BLaER1 treated with 17β-estradiol and CSF1 and Interleukin-3, amounts not matched to agents 10 nM and 100 nM (cell line): ENCODE measurements around the gene ITIH4.

Source experiments
- H3K27ac ChIP-seq, 11 experiments: shearing (Covaris generic); formaldehyde crosslinking; 2 replicates each; pipeline ENCODE4 v1.8.1; 2022
- H3K27me3 ChIP-seq, 11 experiments: shearing (Covaris generic); formaldehyde crosslinking; 2 replicates each; pipeline ENCODE4 v1.8.1; 2022
- H3K36me3 ChIP-seq, 11 experiments: shearing (Covaris generic); formaldehyde crosslinking; 2 replicates each; pipeline ENCODE4 v1.8.1; 2022
- H3K4me1 ChIP-seq, 10 experiments: shearing (Covaris generic); formaldehyde crosslinking; 2 replicates each; pipeline ENCODE4 v1.8.1; 2022
- H3K4me2 ChIP-seq, 11 experiments: shearing (Covaris generic); formaldehyde crosslinking; 2 replicates each; pipeline ENCODE4 v1.8.1; 2022
- H3K4me3 ChIP-seq, 10 experiments: shearing (Covaris generic); formaldehyde crosslinking; 2 replicates each; pipeline ENCODE4 v1.8.1; 2022
- H3K9ac ChIP-seq, 11 experiments: shearing (Covaris generic); formaldehyde crosslinking; 2 replicates each; pipeline ENCODE4 v1.8.1; 2022
- H3K9me3 ChIP-seq, 11 experiments: shearing (Covaris generic); formaldehyde crosslinking; replicated peaks in 1 of 11; 2 replicates each; pipeline ENCODE4 v1.8.1; 2022
- H4K20me1 ChIP-seq, 11 experiments: shearing (Covaris generic); formaldehyde crosslinking; 2 replicates each; pipeline ENCODE4 v1.8.1; 2022
- Cebpa-rat ChIP-seq, 11 experiments: shearing (Covaris generic); IDR thresholded peaks; 2 replicates each; pipeline ENCODE4 v1.8.1; 2022

ITIH4 gene

DNA sequence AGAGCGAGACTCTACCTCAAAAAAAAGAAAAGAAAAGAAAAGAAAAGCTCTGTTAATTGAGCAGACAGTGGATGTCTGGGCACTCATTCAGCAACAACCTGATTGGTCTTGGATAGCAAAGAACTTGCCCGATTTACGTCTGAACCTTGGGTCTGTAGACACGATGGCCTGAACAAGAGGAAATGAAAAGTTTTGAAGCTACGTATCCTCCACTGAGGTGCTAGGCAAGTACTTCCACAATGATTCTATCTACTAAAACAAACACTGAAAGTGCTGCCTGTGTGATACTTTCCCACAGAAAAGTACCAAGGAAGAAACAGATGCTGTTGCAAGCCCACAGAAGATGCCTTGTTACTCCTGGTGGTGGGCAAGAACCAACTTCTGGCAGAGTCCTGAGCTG lies 26.2 kb upstream of the ITIH4 start:
- no peak for TF ChIP-seq Cebpa-rat (IDR thresholded peaks at IDR 0.05)

GRCh38 chr3:52854013-52854412 lies 23.5 kb upstream of the ITIH4 start:
- peak overlapping the region in 1 of 11 experiments; percentile 19; a peak in 1 of 22 replicates for H3K9ac ChIP-seq
- H3K9me3 ChIP-seq, result no peaks in the 10 kb centered on the region
- peaks cover 14 to 63% (median 36%) of the 10 kb centered on the region in 11 experiments for H3K36me3 ChIP-seq
- no peaks in the 10 kb centered on the region for H3K27me3 ChIP-seq
- TF ChIP-seq Cebpa-rat (IDR thresholded peaks at IDR 0.05), result no peak
- no peak overlapping the region for H3K4me3 ChIP-seq
- no peak overlapping the region for H3K27ac ChIP-seq
- peaks cover 0 to 22% (median 8%) of the 10 kb centered on the region in 11 experiments; a peak in 6 of 22 replicates for H4K20me1 ChIP-seq
- H3K4me2 ChIP-seq, result no peak overlapping the region
- H3K4me1 ChIP-seq, result peaks cover 5 to 28% (median 23%) of the 10 kb centered on the region in 10 experiments

More for the DNA sequence above, 26.2 kb upstream of the ITIH4 start:
- Histone ChIP-seq H3K4me1 (peaks cover 0 to 4% (median 0%) of the 10 kb centered on the region in 10 experiments; a peak in 2 of 20 replicates), H3K9me3 (no peaks in the 10 kb centered on the region), H3K4me2 (no peak overlapping the region), H3K9ac (no peak overlapping the region), H3K36me3 (peaks cover 9 to 55% (median 29%) of the 10 kb centered on the region in 11 experiments), H3K27ac (no peak overlapping the region), H4K20me1 (peaks cover 0 to 43% (median 27%) of the 10 kb centered on the region in 11 experiments; a peak in 11 of 22 replicates), H3K27me3 (no peaks in the 10 kb centered on the region), H3K4me3 (no peak overlapping the region)

- Histone ChIP-seq H3K27me3 (no peaks in the 10 kb centered on the region), H3K4me2 (no peak overlapping the region), H3K4me3 (no peak overlapping the region), H3K27ac (no peak overlapping the region), H3K9me3 (no peaks in the 10 kb centered on the region), H3K4me1 (peaks cover 16 to 44% (median 39%) of the 10 kb centered on the region in 10 experiments), H4K20me1 (peaks cover 0 to 14% (median 6%) of the 10 kb centered on the region in 11 experiments; a peak in 5 of 22 replicates), H3K36me3 (peaks cover 14 to 78% (median 44%) of the 10 kb centered on the region in 11 experiments), H3K9ac (no peak overlapping the region; a peak in 1 of 22 replicates)
- no peak for TF ChIP-seq Cebpa-rat (IDR thresholded peaks at IDR 0.05)
Measured at GRCh38 chr3:52852419-52852818, 21.9 kb upstream of the ITIH4 start.

GRCh38 chr3:52851348-52851747 lies 20.9 kb upstream of the ITIH4 start:
- no peaks in the 10 kb centered on the region for H3K9me3 ChIP-seq
- H3K4me3 ChIP-seq, result no peak overlapping the region
- peak overlapping the region in 8 of 11 experiments; percentile 4 to 85 (median 42); a peak in 13 of 22 replicates for H3K27ac ChIP-seq
- TF ChIP-seq Cebpa-rat (IDR thresholded peaks at IDR 0.05), result no peak
- peak overlapping the region in 6 of 11 experiments; percentile 10 to 57 (median 50); a peak in 11 of 22 replicates for H3K9ac ChIP-seq
- H3K36me3 ChIP-seq, result peaks cover 14 to 78% (median 44%) of the 10 kb centered on the region in 11 experiments
- H3K4me2 ChIP-seq, result peak overlapping the region in 8 of 11 experiments; percentile 29 to 69 (median 45); a peak in 14 of 22 replicates
- no peaks in the 10 kb centered on the region for H3K27me3 ChIP-seq
- H3K4me1 ChIP-seq, result peaks cover 26 to 55% (median 50%) of the 10 kb centered on the region in 10 experiments
- H4K20me1 ChIP-seq, result peaks cover 0 to 12% (median 0%) of the 10 kb centered on the region in 11 experiments; a peak in 5 of 22 replicates

DNA sequence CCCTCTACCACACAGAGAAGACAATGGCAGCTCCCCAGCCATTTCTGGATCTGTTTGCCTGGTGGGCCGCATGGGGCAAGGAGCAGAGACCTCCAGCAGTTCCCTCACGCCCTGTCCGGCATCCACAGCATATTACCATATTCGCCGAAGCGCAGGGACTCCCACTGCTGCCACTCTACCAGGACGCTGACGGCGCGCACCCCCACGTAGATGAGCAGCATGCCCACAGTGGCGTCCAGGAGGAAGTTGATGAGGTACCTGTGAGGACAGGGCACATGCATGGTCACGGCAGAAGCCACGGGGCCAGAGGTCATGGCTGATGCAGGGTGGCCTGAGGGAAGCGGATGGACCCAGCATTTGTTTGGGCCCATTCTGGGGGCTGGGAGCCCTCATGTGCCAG lies 19.2 kb upstream of the ITIH4 start:
- H3K4me3 ChIP-seq, result no peak overlapping the region
- H3K27me3 ChIP-seq, result no peaks in the 10 kb centered on the region
- peak overlapping the region in 8 of 11 experiments; percentile 12 to 61 (median 54); a peak in 7 of 22 replicates for H3K9ac ChIP-seq
- H3K4me1 ChIP-seq, result peaks cover 43 to 71% (median 67%) of the 10 kb centered on the region in 10 experiments
- H4K20me1 ChIP-seq, result peaks cover 0 to 12% (median 0%) of the 10 kb centered on the region in 11 experiments; a peak in 2 of 22 replicates
- TF ChIP-seq Cebpa-rat (IDR thresholded peaks at IDR 0.05), result no peak
- no peaks in the 10 kb centered on the region for H3K9me3 ChIP-seq
- peaks cover 14 to 66% (median 38%) of the 10 kb centered on the region in 11 experiments for H3K36me3 ChIP-seq
- H3K4me2 ChIP-seq, result peak overlapping the region; percentile 29 to 97 (median 85); a peak in 20 of 22 replicates
- H3K27ac ChIP-seq, result peak overlapping the region in 8 of 11 experiments; percentile 34 to 85 (median 74); a peak in 12 of 22 replicates

GRCh38 chr3:52848617-52849016 lies 18.1 kb upstream of the ITIH4 start:
- no peak for TF ChIP-seq Cebpa-rat (IDR thresholded peaks at IDR 0.05)
- peaks cover 14 to 58% (median 33%) of the 10 kb centered on the region in 11 experiments; a peak in 21 of 22 replicates for H3K36me3 ChIP-seq

GRCh38 chr3:52847726-52848125 lies 17.3 kb upstream of the ITIH4 start:
- no peak for TF ChIP-seq Cebpa-rat (IDR thresholded peaks at IDR 0.05)
- H3K4me3 ChIP-seq, result no peak overlapping the region
- H3K9me3 ChIP-seq, result no peaks in the 10 kb centered on the region
- peaks cover 62 to 91% (median 86%) of the 10 kb centered on the region in 10 experiments for H3K4me1 ChIP-seq
- H3K36me3 ChIP-seq, result peaks cover 14 to 49% (median 28%) of the 10 kb centered on the region in 11 experiments; a peak in 21 of 22 replicates
- H3K4me2 ChIP-seq, result peak overlapping the region in 10 of 11 experiments; percentile 75 to 97 (median 85); a peak in 20 of 22 replicates
- H3K9ac ChIP-seq, result peak overlapping the region in 4 of 11 experiments; percentile 76 to 81 (median 78); a peak in 4 of 22 replicates
- H3K27me3 ChIP-seq, result no peaks in the 10 kb centered on the region
- H4K20me1 ChIP-seq, result peaks cover 0 to 4% (median 0%) of the 10 kb centered on the region in 11 experiments; a peak in 1 of 22 replicates
- H3K27ac ChIP-seq, result peak overlapping the region in 7 of 11 experiments; percentile 70 to 85 (median 82); a peak in 13 of 22 replicates

More at GRCh38 chr3:52848617-52849016, 18.1 kb upstream of the ITIH4 start:
- Histone ChIP-seq H3K4me3 (no peak overlapping the region), H3K4me1 (peaks cover 53 to 82% (median 77%) of the 10 kb centered on the region in 10 experiments), H3K9ac (peak overlapping the region in 10 of 11 experiments; percentile 32 to 61 (median 50); a peak in 14 of 22 replicates), H3K27ac (peak overlapping the region in 10 of 11 experiments; percentile 15 to 85 (median 78); a peak in 19 of 22 replicates), H3K27me3 (no peaks in the 10 kb centered on the region), H3K9me3 (no peaks in the 10 kb centered on the region), H4K20me1 (peaks cover 0 to 12% (median 0%) of the 10 kb centered on the region in 11 experiments; a peak in 1 of 22 replicates), H3K4me2 (peak overlapping the region; percentile 29 to 97 (median 85))

- Histone ChIP-seq H3K4me3 (peak overlapping the region in 1 of 10 experiments; percentile 50; a peak in 1 of 20 replicates), H3K4me2 (peak overlapping the region; percentile 75 to 97 (median 85)), H3K9ac (peak overlapping the region in 8 of 11 experiments; percentile 63 to 81 (median 76); a peak in 14 of 22 replicates), H3K27me3 (no peaks in the 10 kb centered on the region), H3K9me3 (no peaks in the 10 kb centered on the region), H4K20me1 (no peaks in the 10 kb centered on the region), H3K27ac (peak overlapping the region in 9 of 11 experiments; percentile 67 to 85 (median 82); a peak in 17 of 22 replicates), H3K36me3 (peaks cover 14 to 45% (median 27%) of the 10 kb centered on the region in 11 experiments; a peak in 21 of 22 replicates), H3K4me1 (peaks cover 67 to 96% (median 91%) of the 10 kb centered on the region in 10 experiments)
- TF ChIP-seq Cebpa-rat (IDR thresholded peaks at IDR 0.05), result no peak
Measured at GRCh38 chr3:52847241-52847640, 16.8 kb upstream of the ITIH4 start.
